GM21526 (cell line): Measurements from ENCODE around the gene MEF2C.
A peak's percentile ranks its signal among the peaks of the same experiment; 100 is the strongest.

Experiments
- ATAC-seq: cut with Tn5 transposase; IDR thresholded peaks from one replicate; pipeline ENCODE4 v1.9.1; 2021; ENCODE audit warnings: moderate library complexity; ENCODE audit not compliant: unreplicated experiment, low FRiP score

Gene MEF2C

GRCh38 chr5:88833371-88834130, 49.4 kb downstream of the MEF2C start:
- ATAC-seq: peak; percentile 49

- ATAC-seq: no peak
Measured at GRCh38 chr5:88831816-88832215, 51.2 kb downstream of the MEF2C start.

- no peak for ATAC-seq
Measured at GRCh38 chr5:88830567-88830966, 52.4 kb downstream of the MEF2C start.

GRCh38 chr5:88829775-88830174, 53.2 kb downstream of the MEF2C start:
- ATAC-seq: no peak

- ATAC-seq: no peak
Measured at GRCh38 chr5:88829054-88829453, 53.9 kb downstream of the MEF2C start.

GRCh38 chr5:88827997-88828396, 55.0 kb downstream of the MEF2C start:
- no peak for ATAC-seq

GRCh38 chr5:88826646-88827585, 56.1 kb downstream of the MEF2C start:
- peak; percentile 62 for ATAC-seq

- ATAC-seq: no peak
Measured at GRCh38 chr5:88825584-88826315, 57.2 kb downstream of the MEF2C start.

- ATAC-seq: no peak
Measured at GRCh38 chr5:88824892-88825583, 57.9 kb downstream of the MEF2C start.

- no peak for ATAC-seq
Measured at GRCh38 chr5:88824141-88824540, 58.8 kb downstream of the MEF2C start.

- ATAC-seq: no peak
Measured at GRCh38 chr5:88823201-88823600, 59.8 kb downstream of the MEF2C start.

GRCh38 chr5:88821161-88821560, 61.8 kb downstream of the MEF2C start:
- ATAC-seq: no peak

GRCh38 chr5:88820581-88820980, 62.4 kb downstream of the MEF2C start:
- ATAC-seq: no peak

GRCh38 chr5:88819301-88819999, 63.5 kb downstream of the MEF2C start:
- ATAC-seq: no peak

GRCh38 chr5:88818296-88818695, 64.7 kb downstream of the MEF2C start:
- ATAC-seq: no peak

- ATAC-seq: no peak
Measured at GRCh38 chr5:88816195-88816594, 66.8 kb downstream of the MEF2C start.

GRCh38 chr5:88815050-88815789, 67.8 kb downstream of the MEF2C start:
- ATAC-seq: no peak

GRCh38 chr5:88813805-88814575, 69.0 kb downstream of the MEF2C start:
- no peak for ATAC-seq
